ENCODE measurements around the gene SCN9A. TPM values are rescaled to one million over a fixed set of nuclear protein-coding genes. Genes with fewer than 3 reads are reported as not detected.

The SCN9A gene
- total and polyA plus RNA-seq, 2 of the 8 experiments (the other 6 are each of a cell fraction or from before 2014, with no cell fraction given): 1.6 to 6.2 TPM

- TF ChIP-seq MAX (IDR thresholded peaks at IDR 0.05) (no peak), POU5F1 (IDR thresholded peaks at IDR 0.05; ENCODE audit: low read depth, low read length) (no peak), CBX5 (IDR thresholded peaks at IDR 0.05; ENCODE audit: low read depth, low read length) (no peak)
These were observed 146.1 kb downstream of the SCN9A start (continued) for GRCh38 chr2:166229678-166230023.

Data from H1 (cell line).